ENCODE results near the gene INSYN2A.

- TF ChIP-seq PATZ1 (CRISPR knock-in tag; IDR thresholded peaks at IDR 0.05; ENCODE audit: borderline replicate concordance) (no peak), ZFP30 (CRISPR knock-in tag; IDR thresholded peaks at IDR 0.05) (no peak)
These were observed 24.9 kb upstream of the INSYN2A start for GRCh38 chr10:127221281-127221680.
